Measurements from ENCODE around the gene GASK1A.

DNA sequence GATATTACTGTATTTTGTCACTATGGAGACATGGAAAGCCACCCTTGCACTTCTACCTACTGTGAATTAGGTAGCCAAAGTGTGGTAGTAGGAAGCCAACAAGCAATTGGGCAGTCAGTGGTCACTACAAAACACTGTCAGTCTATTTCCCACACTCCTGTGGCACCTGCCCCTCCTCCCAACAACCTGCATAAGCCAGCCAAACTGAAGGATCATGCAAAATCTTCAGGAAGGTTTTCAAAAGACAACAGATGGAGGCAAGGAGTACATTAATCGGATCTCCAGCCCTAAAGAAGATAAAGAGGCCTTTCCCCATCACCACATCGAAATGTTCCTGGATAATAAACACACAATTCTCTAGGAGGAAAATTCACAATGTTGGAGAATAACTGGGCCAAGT is 114.9 kb downstream of the GASK1A start:
- TF ChIP-seq, protein P1, sequence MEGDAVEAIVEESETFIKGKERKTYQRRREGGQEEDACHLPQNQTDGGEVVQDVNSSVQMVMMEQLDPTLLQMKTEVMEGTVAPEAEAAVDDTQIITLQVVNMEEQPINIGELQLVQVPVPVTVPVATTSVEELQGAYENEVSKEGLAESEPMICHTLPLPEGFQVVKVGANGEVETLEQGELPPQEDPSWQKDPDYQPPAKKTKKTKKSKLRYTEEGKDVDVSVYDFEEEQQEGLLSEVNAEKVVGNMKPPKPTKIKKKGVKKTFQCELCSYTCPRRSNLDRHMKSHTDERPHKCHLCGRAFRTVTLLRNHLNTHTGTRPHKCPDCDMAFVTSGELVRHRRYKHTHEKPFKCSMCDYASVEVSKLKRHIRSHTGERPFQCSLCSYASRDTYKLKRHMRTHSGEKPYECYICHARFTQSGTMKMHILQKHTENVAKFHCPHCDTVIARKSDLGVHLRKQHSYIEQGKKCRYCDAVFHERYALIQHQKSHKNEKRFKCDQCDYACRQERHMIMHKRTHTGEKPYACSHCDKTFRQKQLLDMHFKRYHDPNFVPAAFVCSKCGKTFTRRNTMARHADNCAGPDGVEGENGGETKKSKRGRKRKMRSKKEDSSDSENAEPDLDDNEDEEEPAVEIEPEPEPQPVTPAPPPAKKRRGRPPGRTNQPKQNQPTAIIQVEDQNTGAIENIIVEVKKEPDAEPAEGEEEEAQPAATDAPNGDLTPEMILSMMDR (IDR thresholded peaks at IDR 0.05; ENCODE audit: low read depth, low read length): no peak
- no peak for TF ChIP-seq EZH2phosphoT487 (IDR thresholded peaks at IDR 0.05; ENCODE audit: low read depth)

Data from OCI-LY3 (cell line).